Endodermal cell (in vitro differentiated cells): ENCODE results near the gene NAA25. TPM values are rescaled to one million over a fixed set of nuclear protein-coding genes. Genes with fewer than 3 reads are reported as not detected.
A peak's percentile ranks its signal among the peaks of the same experiment; 100 is the strongest.
"Not testable (repeated sequence)": the region's sequence is repeated elsewhere in the genome, so short reads cannot be mapped to it uniquely, and the experiment has no call there.

Source experiments
- DNase-seq: peaks from one replicate; pipeline ENCODE4 v3.0.0-alpha.2; 2017
- H3K27ac ChIP-seq: 2 replicates; pipeline ENCODE4 v1.5.1; 2013; ENCODE audit warnings: mild to moderate bottlenecking, low read depth, low read length, moderate library complexity
- H3K27me3 ChIP-seq: 2 replicates; pipeline ENCODE4 v1.6.1; 2013; ENCODE audit warnings: mild to moderate bottlenecking, low read length, moderate library complexity; ENCODE audit not compliant: insufficient read depth, control insufficient read depth, poor library complexity, severe bottlenecking
- H3K36me3 ChIP-seq: 2 replicates; pipeline ENCODE4 v1.7.0; 2013; ENCODE audit warnings: mild to moderate bottlenecking, low read length, moderate library complexity; ENCODE audit not compliant: control insufficient read depth, insufficient read depth
- H3K4me1 ChIP-seq: one replicate; pipeline ENCODE4 v1.7.0; 2013; ENCODE audit warnings: low read length; ENCODE audit not compliant: control insufficient read depth, insufficient read depth
- H3K4me3 ChIP-seq: 2 replicates; pipeline ENCODE4 v1.5.1; 2013; ENCODE audit warnings: mild to moderate bottlenecking, low read length, moderate library complexity
- H3K9ac ChIP-seq: 2 replicates; pipeline ENCODE4 v1.6.1; 2013; ENCODE audit warnings: mild to moderate bottlenecking, low read length, moderate library complexity; ENCODE audit not compliant: poor library complexity, severe bottlenecking; ENCODE audit errors: extremely low read depth
- H3K9me3 ChIP-seq: 2 replicates; pipeline ENCODE4 v1.6.1; 2013; ENCODE audit warnings: mild to moderate bottlenecking, low read length, moderate library complexity; ENCODE audit not compliant: control insufficient read depth
- H3K27ac Mint-ChIP-seq: 2 replicates; pipeline ENCODE4 v1.8.0; 2020; ENCODE audit warnings: mixed read lengths
- H3K27me3 Mint-ChIP-seq: 2 replicates; pipeline ENCODE4 v1.8.0; 2021; ENCODE audit warnings: mild to moderate bottlenecking, mixed read lengths; ENCODE audit not compliant: insufficient read depth
- H3K36me3 Mint-ChIP-seq: 2 replicates; pipeline ENCODE4 v1.8.0; 2020; ENCODE audit warnings: low read depth, mixed read lengths
- H3K4me1 Mint-ChIP-seq: 2 replicates; pipeline ENCODE4 v1.8.0; 2020; ENCODE audit warnings: mixed read lengths
- H3K4me3 Mint-ChIP-seq: 2 replicates; pipeline ENCODE4 v1.8.0; 2020; ENCODE audit warnings: mild to moderate bottlenecking, moderate library complexity, mixed read lengths
- H3K9me3 Mint-ChIP-seq: 2 replicates; pipeline ENCODE4 v1.8.0; 2020; ENCODE audit warnings: mild to moderate bottlenecking, mixed read lengths
- CTCF ChIP-seq: fragments of 200-600 bp; sonication (generic); conservative IDR thresholded peaks from 2 replicates; pipeline ENCODE4 v1.5.0; 2021; ENCODE audit warnings: antibody characterized with exemption, mild to moderate bottlenecking
- WGBS, 2 experiments: methylation state at CpG; one replicate each; pipeline versions ENCODE4 v1.1.5 to v1.1.7; 2013; ENCODE audit warnings: missing lambda C conversion rate in 2 of 2, mixed read lengths in 1 of 2; ENCODE audit not compliant: insufficient coverage in 1 of 2, insufficient read length in 1 of 2; 5-methylcytosine and 5-hydroxymethylcytosine counted together
- total RNA-seq, 2 donors: library from RNA; stranded (reverse); fragmentation: NEBNext Ultra II Directional in 1 of 2; extraction: Animal tissue kit (Norgen Biotek cat#: 25700) in 1 of 2; gene quantifications; 2 replicates in 1 of 2; 3 replicates in 1 of 2; pipeline ENCODE4 v1.2.1, GENCODE V29; 2021

Gene NAA25
- total RNA-seq, 2 donors from 2014 or later: 34.2 to 36.3 TPM

GRCh38 chr12:112061137-112061536 lies 47.4 kb downstream of the NAA25 start:
- H3K9me3 ChIP-seq: no peaks in the 10 kb centered on the region
- H3K4me3 Mint-ChIP-seq: no peak overlapping the region
- 94 to 96% methylated on average over 2 of the region's 2 CpGs for WGBS, 2 experiments
- H3K27me3 Mint-ChIP-seq: no peaks in the 10 kb centered on the region
- H3K9me3 Mint-ChIP-seq: no peaks in the 10 kb centered on the region
- peaks cover 68% of the 10 kb centered on the region for H3K36me3 Mint-ChIP-seq
- peak overlapping the region; percentile 77 for H3K27ac Mint-ChIP-seq
- H3K4me1 Mint-ChIP-seq: peaks cover 3% of the 10 kb centered on the region
- H3K4me3 ChIP-seq: no peak overlapping the region
- peaks cover 72% of the 10 kb centered on the region for H3K36me3 ChIP-seq
- no peak for TF ChIP-seq CTCF
- no peak overlapping the region for H3K9ac ChIP-seq
- H3K4me1 ChIP-seq: no peaks in the 10 kb centered on the region
- DNase-seq: peak; percentile 24
- H3K27me3 ChIP-seq: no peaks in the 10 kb centered on the region
- H3K27ac ChIP-seq: no peak overlapping the region

GRCh38 chr12:112049351-112049750 lies 59.2 kb downstream of the NAA25 start:
- Histone ChIP-seq H3K27me3 (no peaks in the 10 kb centered on the region), H3K9ac (no peak overlapping the region), H3K4me1 (no peaks in the 10 kb centered on the region), H3K4me3 (no peak overlapping the region), H3K27ac (no peak overlapping the region), H3K9me3 (no peaks in the 10 kb centered on the region), H3K36me3 (peaks cover 88% of the 10 kb centered on the region)
- DNase-seq: no peak
- Mint-ChIP-seq H3K4me3 (no peak overlapping the region), H3K27me3 (no peaks in the 10 kb centered on the region), H3K9me3 (no peaks in the 10 kb centered on the region), H3K4me1 (no peaks in the 10 kb centered on the region), H3K27ac (no peak overlapping the region), H3K36me3 (peaks cover 71% of the 10 kb centered on the region)
- 97 to 98% methylated on average over 13 of the region's 13 CpGs for WGBS, 2 experiments
- TF ChIP-seq CTCF: no peak

GRCh38 chr12:112046003-112046402 lies 62.6 kb downstream of the NAA25 start:
- Mint-ChIP-seq H3K4me3 (no peak overlapping the region), H3K27ac (no peak overlapping the region), H3K4me1 (no peaks in the 10 kb centered on the region), H3K36me3 (peaks cover 72% of the 10 kb centered on the region), H3K9me3 (no peaks in the 10 kb centered on the region), H3K27me3 (no peaks in the 10 kb centered on the region)
- Histone ChIP-seq H3K4me1 (no peaks in the 10 kb centered on the region), H3K9me3 (no peaks in the 10 kb centered on the region), H3K36me3 (peaks cover 88% of the 10 kb centered on the region), H3K27me3 (no peaks in the 10 kb centered on the region), H3K9ac (no peak overlapping the region), H3K4me3 (no peak overlapping the region), H3K27ac (no peak overlapping the region)
- DNase-seq: no peak
- TF ChIP-seq CTCF: no peak
- 96 to 97% methylated on average over 3 to 4 of the region's 4 CpGs for WGBS, 2 experiments

- not testable (repeated sequence) for DNase-seq, H3K9ac ChIP-seq, H3K27ac Mint-ChIP-seq, H3K27me3 ChIP-seq, H3K4me3 Mint-ChIP-seq, H3K27me3 Mint-ChIP-seq, H3K4me3 ChIP-seq, H3K4me1 ChIP-seq, H3K27ac ChIP-seq, H3K9me3 ChIP-seq, H3K9me3 Mint-ChIP-seq, H3K4me1 Mint-ChIP-seq
- 95 to 96% methylated on average over 7 to 10 of the region's 12 CpGs for WGBS, 2 experiments
- H3K36me3 ChIP-seq: peaks cover 93% of the 10 kb centered on the region
- peaks cover 69% of the 10 kb centered on the region for H3K36me3 Mint-ChIP-seq
Measured at GRCh38 chr12:112036614-112037013, 72.0 kb downstream of the NAA25 start.
